G401.6 (cell line): Measurements from ENCODE around the gene MS4A6E.
"Not testable (repeated sequence)": the region's sequence is repeated elsewhere in the genome, so short reads cannot be mapped to it uniquely, and the experiment has no call there.

Experiments used
- FAIRE-seq: peaks from 2 replicates; lab custom pipeline; 2012; peaks lifted over from hg19 to GRCh38; lab: Jason Lieb, UNC

MS4A6E gene, protein sequence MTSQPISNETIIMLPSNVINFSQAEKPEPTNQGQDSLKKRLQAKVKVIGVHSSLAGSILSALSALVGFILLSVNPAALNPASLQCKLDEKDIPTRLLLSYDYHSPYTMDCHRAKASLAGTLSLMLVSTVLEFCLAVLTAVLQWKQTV

DNA sequence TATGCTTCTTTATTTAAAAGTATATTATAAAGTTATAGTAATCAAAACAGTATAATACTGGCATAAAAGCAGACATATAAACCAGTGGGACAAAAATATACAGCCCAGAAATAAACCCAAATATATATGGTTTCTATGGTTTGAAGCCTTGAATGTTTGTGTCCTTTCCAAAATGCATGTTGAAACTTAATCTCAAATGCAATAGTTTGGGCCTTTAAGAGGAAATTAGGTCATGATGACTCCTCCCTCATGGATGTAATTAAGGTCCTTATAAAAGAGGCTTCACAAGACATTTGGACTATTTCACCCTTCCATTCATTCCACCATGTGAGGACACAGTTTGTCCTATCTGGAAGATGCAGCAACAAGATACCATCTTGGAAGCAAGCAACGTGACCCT lies at the start of gene MS4A6E:
MS4A6E (plus strand) TSS at position 301 of the 400 bp plus-strand sequence. CDS start 7,641 bp downstream, outside the sequence.
- no peak for FAIRE-seq

DNA sequence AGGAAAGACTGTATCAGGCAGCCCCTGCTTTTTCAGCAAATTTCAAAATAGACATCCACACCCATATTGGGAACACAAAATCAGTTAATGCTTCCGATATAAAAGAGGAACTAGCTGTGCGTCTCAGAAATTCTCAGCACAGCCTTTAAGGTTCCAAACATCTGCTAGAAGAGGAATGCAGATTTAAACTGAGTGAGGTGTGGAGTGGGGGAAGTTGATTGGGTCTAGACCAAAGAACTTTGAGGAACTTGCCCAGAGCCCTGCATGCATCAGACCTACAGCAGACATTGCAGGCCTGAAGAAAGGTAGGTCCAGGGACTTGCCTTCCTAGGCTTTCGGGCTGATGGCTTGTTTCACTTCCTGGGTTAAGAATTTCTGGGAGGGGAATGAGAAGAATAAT lies 46.6 kb upstream of the MS4A6E start, which contains the start of gene MS4A4A:
MS4A4A (plus strand) TSS at position 255 of the 400 bp plus-strand sequence; CDS start at position 265, 10 bp downstream.
- FAIRE-seq, result no peak

- no peak for FAIRE-seq
Measured at GRCh38 chr11:60281485-60281884, 45.6 kb upstream of the MS4A6E start.

DNA sequence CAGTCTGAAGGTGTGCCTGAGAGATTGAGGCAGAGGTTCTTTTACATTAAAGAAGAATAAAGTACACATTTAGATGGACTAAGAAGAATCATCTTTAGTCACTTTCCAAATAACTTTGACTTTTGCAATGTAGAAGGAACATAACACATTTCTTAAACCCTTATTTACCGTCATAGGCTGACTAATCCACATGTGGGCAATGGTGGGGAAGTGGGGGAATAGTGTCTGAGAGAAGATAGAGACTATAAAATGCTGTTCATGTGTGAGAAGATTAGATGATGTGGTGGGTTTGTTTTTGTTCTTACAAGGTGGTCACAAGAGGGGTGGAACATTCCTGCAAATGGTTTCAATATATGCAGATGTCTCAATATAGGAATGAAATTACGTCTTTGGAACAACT lies 44.8 kb upstream of the MS4A6E start:
- FAIRE-seq, result no peak

DNA sequence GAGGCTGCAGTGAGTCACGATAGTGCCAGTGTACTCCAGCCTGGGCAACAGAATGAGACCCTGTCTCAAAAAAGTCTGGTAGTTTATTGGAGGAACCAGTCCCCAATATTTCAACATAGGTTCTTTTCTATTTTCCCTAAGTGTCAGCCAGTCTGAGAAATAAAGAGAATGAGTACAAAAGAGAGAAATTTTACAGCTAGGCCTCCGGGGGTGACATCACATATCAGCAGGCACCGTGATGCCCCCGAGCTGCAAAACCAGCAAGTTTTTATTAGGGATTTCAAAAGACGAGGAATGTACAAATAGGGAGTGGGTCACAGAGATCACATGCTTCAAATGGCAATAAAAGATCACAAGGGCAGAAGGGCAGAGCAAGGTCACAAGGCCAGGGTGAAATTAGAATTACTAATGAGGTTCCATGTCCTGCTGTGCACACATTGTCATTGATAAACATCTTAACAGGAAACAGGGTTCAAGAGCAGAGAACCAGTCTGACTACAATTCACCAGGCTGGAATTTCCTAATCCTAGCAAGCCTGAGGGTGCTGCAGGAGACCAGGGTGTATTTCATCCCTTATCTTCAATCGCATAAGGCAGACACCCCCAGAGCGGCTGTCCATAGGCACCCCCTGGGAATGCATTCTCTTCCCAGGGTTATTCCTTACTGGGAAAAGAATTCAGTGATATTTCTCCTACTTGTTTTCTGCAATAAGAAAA lies 41.5 kb upstream of the MS4A6E start:
- not testable (repeated sequence) for FAIRE-seq

DNA sequence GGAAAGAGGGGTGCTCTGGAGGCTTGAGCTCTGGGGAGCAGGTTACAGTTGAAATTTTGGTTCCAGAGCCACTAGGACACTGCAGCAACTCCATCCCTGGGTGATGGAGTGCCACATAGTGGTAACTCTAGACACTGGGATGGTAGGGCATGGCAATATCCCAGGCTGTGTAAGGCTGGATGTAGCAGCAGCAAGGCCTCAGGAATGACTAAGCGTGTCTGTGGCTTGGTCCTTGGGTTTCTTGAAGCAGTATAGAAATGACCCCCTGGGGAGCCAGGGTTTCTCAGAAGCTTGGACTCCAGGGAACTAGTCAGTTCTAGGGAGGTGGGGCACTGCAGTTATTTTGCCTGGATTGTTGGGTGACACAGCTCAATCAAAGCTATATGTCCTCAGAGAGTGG lies 38.5 kb upstream of the MS4A6E start:
- no peak for FAIRE-seq

DNA sequence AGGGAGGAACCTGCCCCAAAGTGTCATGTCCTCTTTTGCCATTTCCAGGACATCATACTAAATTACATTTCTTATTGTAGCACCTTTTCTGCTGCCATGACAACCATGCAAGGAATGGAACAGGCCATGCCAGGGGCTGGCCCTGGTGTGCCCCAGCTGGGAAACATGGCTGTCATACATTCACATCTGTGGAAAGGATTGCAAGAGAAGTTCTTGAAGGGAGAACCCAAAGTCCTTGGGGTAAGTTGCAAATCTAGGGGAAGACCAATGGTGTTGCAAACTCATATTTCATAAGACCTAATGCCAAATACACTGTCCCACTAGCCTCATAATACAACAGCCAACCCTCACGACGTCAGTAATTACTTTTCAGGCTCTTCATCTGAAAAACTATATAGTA lies 34.9 kb upstream of the MS4A6E start:
- no peak for FAIRE-seq

GRCh38 chr11:60301178-60301577 lies 25.9 kb upstream of the MS4A6E start:
- FAIRE-seq, result no peak

- FAIRE-seq, result not testable (repeated sequence)
Measured at GRCh38 chr11:60301884-60302283, 25.2 kb upstream of the MS4A6E start.

- FAIRE-seq, result no peak
Measured at GRCh38 chr11:60303661-60304060, 23.4 kb upstream of the MS4A6E start.

GRCh38 chr11:60305906-60306619 lies 21.0 kb upstream of the MS4A6E start:
- no peak for FAIRE-seq

GRCh38 chr11:60307507-60308195 lies 19.4 kb upstream of the MS4A6E start:
- FAIRE-seq, result no peak

DNA sequence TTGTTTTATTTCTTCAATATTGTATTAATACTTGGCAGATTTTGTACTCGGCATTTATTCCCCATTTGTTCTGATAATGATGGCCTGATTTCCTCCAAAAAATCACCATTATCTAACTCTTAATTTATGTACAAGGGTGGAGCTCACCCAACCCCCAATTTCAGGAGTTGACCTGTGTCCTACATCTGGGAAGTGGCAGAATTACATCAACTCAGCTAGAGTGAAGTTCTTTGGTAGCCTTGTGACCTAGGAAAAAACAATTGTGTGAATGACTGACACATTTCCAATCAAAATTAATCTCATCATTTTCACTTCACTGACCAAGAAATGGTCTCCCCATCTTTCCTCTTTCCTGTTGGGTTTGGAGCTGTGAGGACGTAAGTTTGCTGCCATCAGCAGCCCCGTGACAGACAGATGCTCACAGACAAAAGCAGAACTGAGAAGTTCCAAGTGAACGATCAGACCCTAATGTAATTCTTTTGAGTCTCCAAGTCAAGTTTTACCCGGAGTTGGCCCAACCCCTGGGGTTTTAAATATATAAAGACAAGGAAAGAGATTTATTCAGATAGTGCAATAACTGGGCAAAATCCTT lies 16.6 kb upstream of the MS4A6E start:
- FAIRE-seq, result no peak

DNA sequence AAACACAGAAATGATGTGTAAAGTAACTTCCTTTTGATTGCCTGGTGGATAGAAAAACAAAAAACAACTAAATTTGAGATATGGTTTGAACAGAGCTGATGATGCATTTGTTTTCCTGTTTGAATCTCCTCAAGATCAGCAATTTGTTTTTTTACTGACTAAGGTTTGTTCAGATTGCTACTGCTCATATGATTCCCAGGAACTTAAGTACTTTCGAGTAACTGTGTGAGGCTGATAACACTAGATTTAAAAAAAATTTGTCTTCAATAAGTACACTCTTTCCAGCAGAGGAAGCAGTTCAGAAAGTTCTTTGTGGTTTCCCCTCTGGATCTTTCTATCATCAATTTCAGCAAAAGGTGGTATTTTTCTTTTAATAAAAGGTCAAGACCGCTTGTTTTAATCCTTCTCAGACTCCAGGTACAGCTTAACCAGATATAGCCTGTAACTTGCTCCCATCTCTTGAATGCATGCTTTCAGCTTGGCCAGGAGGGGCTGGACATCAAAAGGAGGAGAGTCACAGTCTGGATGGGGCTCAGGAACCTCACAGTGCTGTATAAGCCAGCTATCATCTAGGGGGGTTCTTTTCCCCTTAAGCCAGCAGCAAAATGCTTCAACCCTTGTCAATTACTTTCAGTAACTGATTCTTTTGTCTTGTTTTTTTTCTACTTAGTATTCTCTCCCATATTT lies 12.3 kb upstream of the MS4A6E start:
- FAIRE-seq, result no peak

- no peak for FAIRE-seq
Measured at GRCh38 chr11:60315871-60316270, 11.2 kb upstream of the MS4A6E start.

DNA sequence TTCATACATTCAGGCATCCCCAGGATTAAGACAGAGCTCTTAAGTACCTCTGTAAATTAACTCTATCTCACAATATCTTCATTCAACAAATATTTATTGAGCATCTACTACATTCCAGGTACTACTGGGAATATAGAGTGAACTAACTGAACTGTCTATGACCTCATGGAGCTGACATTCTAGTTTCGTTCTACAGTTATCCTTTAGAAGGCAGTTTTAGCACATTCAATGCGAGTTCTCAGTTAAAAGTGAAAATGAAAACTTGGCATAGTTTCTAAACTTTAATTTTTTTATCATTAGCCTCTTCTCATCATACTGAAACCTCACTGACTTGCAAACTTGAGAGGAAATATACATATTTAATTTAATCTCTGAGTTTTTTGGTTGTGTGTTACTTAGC lies 10.7 kb upstream of the MS4A6E start:
- FAIRE-seq, result no peak

- no peak for FAIRE-seq
Measured at GRCh38 chr11:60318726-60319125, 8.3 kb upstream of the MS4A6E start.

DNA sequence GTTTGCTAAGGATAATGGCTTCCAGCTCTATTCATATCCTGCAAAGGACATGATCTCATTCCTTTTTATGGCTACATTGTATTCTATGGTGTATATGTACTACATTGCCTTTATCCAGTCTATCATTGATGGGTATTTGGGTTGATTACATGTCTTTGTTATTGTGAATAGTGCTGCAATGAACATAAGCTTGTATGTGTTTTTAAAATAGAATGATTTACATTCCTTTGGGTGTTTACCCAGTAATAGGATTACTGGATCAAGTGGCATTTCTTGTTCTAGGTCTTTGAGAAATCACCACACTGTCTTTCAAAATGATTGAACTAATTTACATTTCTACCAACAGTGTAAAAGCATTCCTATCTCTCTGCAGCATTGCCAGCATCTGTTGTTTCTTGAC lies 6.0 kb upstream of the MS4A6E start:
- no peak for FAIRE-seq

DNA sequence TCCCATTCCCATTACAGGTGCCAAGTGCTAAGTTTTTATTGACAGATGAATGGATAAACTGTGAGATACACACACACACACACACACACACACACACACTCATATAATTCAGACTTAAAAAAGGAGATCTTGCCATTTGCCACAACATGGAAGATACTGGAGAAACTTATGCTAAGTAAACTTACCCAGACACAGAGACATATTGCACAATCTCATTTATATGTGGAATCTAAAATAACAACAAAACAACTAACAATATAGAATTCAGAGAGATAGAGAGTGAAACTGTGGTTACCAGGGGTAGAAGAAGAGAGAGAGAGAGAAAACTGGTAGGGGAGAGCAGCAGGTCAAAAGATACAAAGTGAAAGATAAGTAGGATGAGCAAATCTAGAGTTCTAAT lies 1.4 kb downstream of the MS4A6E start:
- no peak for FAIRE-seq

- no peak for FAIRE-seq
Measured at GRCh38 chr11:60332846-60333245, 5.8 kb downstream of the MS4A6E start.

GRCh38 chr11:60334005-60334620 lies 7.1 kb downstream of the MS4A6E start:
- FAIRE-seq, result no peak
